Measurements from ENCODE around the gene PEX5L.

Gene PEX5L

DNA sequence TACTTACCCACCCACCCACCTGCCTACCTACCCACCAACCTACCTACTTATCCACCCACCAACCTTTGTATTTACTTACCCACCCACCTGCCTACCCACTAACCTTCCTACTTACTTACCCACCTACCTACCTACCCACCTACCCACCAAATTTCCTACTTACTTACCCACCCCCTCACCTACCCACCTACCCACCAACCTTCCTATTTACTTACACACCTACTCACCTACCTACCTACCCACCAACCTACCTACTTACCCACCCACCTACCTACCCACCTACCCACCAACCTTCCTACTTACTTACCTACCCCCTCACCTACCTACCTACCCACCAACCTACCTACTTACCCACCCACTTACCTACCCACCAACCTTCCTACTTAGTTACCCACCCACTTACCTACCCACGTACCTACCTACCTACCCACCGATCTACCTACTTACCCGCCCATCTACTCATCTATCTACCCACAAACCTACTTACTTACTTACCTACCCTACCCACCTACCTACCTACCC is 204.3 kb downstream of the PEX5L start:
- Histone ChIP-seq H3K9me3 (ENCODE audit: control insufficient read depth in 5 of 5, low read length in 5 of 5) (no peaks in the 10 kb centered on the region), H3K9ac (ENCODE audit: low read length in 5 of 5) (no peak overlapping the region), H3K27ac (ENCODE audit: low read depth, low read length) (no peak overlapping the region), H3K4me3 (ENCODE audit: low read depth in 1 of 5, low read length in 5 of 5) (no peak overlapping the region), H3K27me3 (ENCODE audit: control insufficient read depth in 5 of 5, insufficient read depth in 4 of 5, low read length in 5 of 5) (peaks cover 0 to 3% (median 0%) of the 10 kb centered on the region in 5 donors), H3K4me1 (ENCODE audit: control insufficient read depth in 5 of 5, insufficient read depth in 5 of 5, low read length in 5 of 5) (no peaks in the 10 kb centered on the region), H3K36me3 (ENCODE audit: control insufficient read depth in 5 of 5, insufficient read depth in 5 of 5, low read length in 5 of 5) (no peaks in the 10 kb centered on the region)

GRCh38 chr3:179829401-179829800 is 207.3 kb downstream of the PEX5L start:
- no peak overlapping the region for H3K4me3 ChIP-seq (ENCODE audit: low read depth in 1 of 5, low read length in 5 of 5)

GRCh38 chr3:179828738-179829137 is 208.0 kb downstream of the PEX5L start:
- Histone ChIP-seq H3K9me3 (ENCODE audit: control insufficient read depth in 5 of 5, low read length in 5 of 5) (no peaks in the 10 kb centered on the region), H3K4me1 (ENCODE audit: control insufficient read depth in 5 of 5, insufficient read depth in 5 of 5, low read length in 5 of 5) (no peaks in the 10 kb centered on the region), H3K27ac (ENCODE audit: low read depth, low read length) (no peak overlapping the region), H3K27me3 (ENCODE audit: control insufficient read depth in 5 of 5, insufficient read depth in 4 of 5, low read length in 5 of 5) (peaks cover 0 to 3% (median 0%) of the 10 kb centered on the region in 5 donors), H3K4me3 (ENCODE audit: low read depth in 1 of 5, low read length in 5 of 5) (no peak overlapping the region), H3K36me3 (ENCODE audit: control insufficient read depth in 5 of 5, insufficient read depth in 5 of 5, low read length in 5 of 5) (no peaks in the 10 kb centered on the region), H3K9ac (ENCODE audit: low read length in 5 of 5) (no peak overlapping the region)

More at GRCh38 chr3:179829401-179829800, 207.3 kb downstream of the PEX5L start:
- no peaks in the 10 kb centered on the region for H3K9me3 ChIP-seq (ENCODE audit: control insufficient read depth in 5 of 5, low read length in 5 of 5)
- no peak overlapping the region for H3K9ac ChIP-seq (ENCODE audit: low read length in 5 of 5)
- no peak overlapping the region for H3K27ac ChIP-seq (ENCODE audit: low read depth, low read length)
- H3K27me3 ChIP-seq (ENCODE audit: control insufficient read depth in 5 of 5, insufficient read depth in 4 of 5, low read length in 5 of 5), result peaks cover 0 to 3% (median 0%) of the 10 kb centered on the region in 5 donors
- H3K36me3 ChIP-seq (ENCODE audit: control insufficient read depth in 5 of 5, insufficient read depth in 5 of 5, low read length in 5 of 5), result no peaks in the 10 kb centered on the region
- H3K4me1 ChIP-seq (ENCODE audit: control insufficient read depth in 5 of 5, insufficient read depth in 5 of 5, low read length in 5 of 5), result no peaks in the 10 kb centered on the region

DNA sequence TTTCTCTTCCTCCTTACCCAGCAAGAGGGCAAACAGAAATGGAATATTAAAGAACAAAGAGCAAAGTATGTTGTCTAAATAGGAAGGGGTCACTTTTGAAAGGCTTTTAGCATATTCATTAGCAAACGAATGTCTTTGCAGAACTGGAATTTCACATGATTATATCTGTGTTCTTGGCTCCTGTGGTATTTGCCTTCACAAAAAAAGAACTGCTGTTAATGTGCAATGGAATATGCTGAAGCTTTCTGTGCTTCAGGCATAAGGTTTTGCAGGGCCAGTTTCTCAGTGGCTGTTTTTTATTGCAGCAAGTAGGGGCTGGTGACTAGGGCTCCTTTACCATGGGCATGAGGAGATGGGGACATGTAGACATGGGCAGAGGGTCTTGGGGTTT is 210.5 kb downstream of the PEX5L start:
- H3K27me3 ChIP-seq (ENCODE audit: control insufficient read depth in 5 of 5, insufficient read depth in 4 of 5, low read length in 5 of 5), result peaks cover 0 to 2% (median 0%) of the 10 kb centered on the region in 5 donors
- H3K36me3 ChIP-seq (ENCODE audit: control insufficient read depth in 5 of 5, insufficient read depth in 5 of 5, low read length in 5 of 5), result no peaks in the 10 kb centered on the region
- H3K9me3 ChIP-seq (ENCODE audit: control insufficient read depth in 5 of 5, low read length in 5 of 5), result no peaks in the 10 kb centered on the region
- no peak overlapping the region for H3K9ac ChIP-seq (ENCODE audit: low read length in 5 of 5)
- no peak overlapping the region for H3K27ac ChIP-seq (ENCODE audit: low read depth, low read length)
- H3K4me3 ChIP-seq (ENCODE audit: low read depth in 1 of 5, low read length in 5 of 5), result no peak overlapping the region
- no peaks in the 10 kb centered on the region for H3K4me1 ChIP-seq (ENCODE audit: control insufficient read depth in 5 of 5, insufficient read depth in 5 of 5, low read length in 5 of 5)

DNA sequence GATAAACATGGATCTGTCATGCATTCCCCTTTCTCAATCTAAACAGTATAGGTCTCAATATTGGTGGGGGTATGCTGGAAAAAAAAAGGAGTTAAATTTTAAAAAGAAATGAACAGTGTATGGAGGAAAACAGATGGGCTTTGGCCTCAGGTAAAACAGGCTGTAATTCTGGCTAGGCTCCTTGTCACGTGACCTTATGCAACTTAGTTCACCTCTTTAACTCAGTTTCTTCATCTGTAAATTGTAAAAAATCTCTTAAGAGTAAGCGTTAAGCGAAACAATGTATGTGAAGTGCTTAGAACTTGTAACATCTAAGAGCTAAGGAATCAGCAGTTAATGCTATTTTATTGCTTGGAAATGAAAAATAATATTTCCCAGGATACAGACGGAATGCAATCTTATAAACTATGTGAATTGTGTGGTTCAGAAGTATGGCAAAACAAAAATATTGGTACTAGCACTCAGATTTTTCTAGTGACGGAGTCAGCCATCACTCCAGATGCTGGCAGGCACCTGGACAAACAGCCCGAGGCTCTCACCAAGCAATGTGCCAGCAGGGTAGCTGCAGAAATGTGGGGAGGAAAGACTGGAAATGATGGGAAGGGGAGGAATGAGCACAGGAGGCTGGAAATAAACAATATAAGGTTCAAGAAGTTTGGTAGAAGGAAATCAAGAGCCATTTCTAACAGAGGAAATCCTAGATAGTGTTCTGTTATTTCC is 211.1 kb downstream of the PEX5L start:
- peaks cover 0 to 7% (median 0%) of the 10 kb centered on the region in 5 donors for H3K27me3 ChIP-seq (ENCODE audit: control insufficient read depth in 5 of 5, insufficient read depth in 4 of 5, low read length in 5 of 5)
- H3K27ac ChIP-seq (ENCODE audit: low read depth, low read length), result no peak overlapping the region
- no peaks in the 10 kb centered on the region for H3K9me3 ChIP-seq (ENCODE audit: control insufficient read depth in 5 of 5, low read length in 5 of 5)
- no peak overlapping the region for H3K4me3 ChIP-seq (ENCODE audit: low read depth in 1 of 5, low read length in 5 of 5)
- H3K9ac ChIP-seq (ENCODE audit: low read length in 5 of 5), result no peak overlapping the region
- no peaks in the 10 kb centered on the region for H3K4me1 ChIP-seq (ENCODE audit: control insufficient read depth in 5 of 5, insufficient read depth in 5 of 5, low read length in 5 of 5)
- H3K36me3 ChIP-seq (ENCODE audit: control insufficient read depth in 5 of 5, insufficient read depth in 5 of 5, low read length in 5 of 5), result no peaks in the 10 kb centered on the region

DNA sequence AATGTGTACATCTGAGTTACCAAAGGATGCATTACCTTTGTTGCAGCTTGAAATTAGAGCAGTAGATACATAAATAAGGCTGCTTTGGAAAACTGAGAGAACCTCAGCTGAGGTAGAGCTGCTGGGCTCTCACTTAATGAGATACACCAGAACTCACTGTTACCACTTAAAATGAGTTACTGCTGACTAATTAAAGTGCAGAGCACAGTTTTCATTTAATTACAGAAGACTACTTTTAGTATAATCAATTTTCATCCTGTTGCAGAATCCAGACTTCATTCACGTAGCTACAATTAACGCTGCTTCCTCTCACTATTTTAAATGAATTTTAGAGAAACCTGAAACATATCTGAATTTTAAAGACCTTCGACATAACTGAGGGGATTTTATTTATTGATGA is 214.4 kb downstream of the PEX5L start:
- peaks cover 0 to 7% (median 0%) of the 10 kb centered on the region in 5 donors for H3K27me3 ChIP-seq (ENCODE audit: control insufficient read depth in 5 of 5, insufficient read depth in 4 of 5, low read length in 5 of 5)
- H3K27ac ChIP-seq (ENCODE audit: low read depth, low read length), result no peak overlapping the region
- no peak overlapping the region for H3K4me3 ChIP-seq (ENCODE audit: low read depth in 1 of 5, low read length in 5 of 5)
- no peaks in the 10 kb centered on the region for H3K9me3 ChIP-seq (ENCODE audit: control insufficient read depth in 5 of 5, low read length in 5 of 5)
- H3K4me1 ChIP-seq (ENCODE audit: control insufficient read depth in 5 of 5, insufficient read depth in 5 of 5, low read length in 5 of 5), result peaks cover 0 to 4% (median 0%) of the 10 kb centered on the region in 5 donors
- H3K36me3 ChIP-seq (ENCODE audit: control insufficient read depth in 5 of 5, insufficient read depth in 5 of 5, low read length in 5 of 5), result no peaks in the 10 kb centered on the region
- no peak overlapping the region for H3K9ac ChIP-seq (ENCODE audit: low read length in 5 of 5)

DNA sequence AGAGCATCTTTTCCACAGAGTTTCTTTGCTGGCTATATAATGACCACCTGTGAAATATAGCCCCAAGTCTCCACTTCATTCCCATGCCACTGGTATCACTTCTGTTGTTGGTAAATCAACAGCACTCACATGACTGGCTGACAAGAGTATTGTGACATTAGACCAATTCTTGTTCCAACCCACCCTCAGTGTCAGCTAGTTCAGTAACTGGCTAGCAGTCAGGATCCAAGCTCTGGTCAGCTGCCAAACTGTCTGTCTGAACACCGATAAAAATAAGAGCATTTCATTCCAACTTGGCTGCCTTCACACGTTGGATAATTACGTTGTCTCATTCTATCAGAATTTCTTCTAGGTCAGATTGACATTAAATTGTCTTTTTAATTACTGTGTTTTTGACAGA is 217.4 kb downstream of the PEX5L start:
- no peaks in the 10 kb centered on the region for H3K9me3 ChIP-seq (ENCODE audit: control insufficient read depth in 5 of 5, low read length in 5 of 5)

DNA sequence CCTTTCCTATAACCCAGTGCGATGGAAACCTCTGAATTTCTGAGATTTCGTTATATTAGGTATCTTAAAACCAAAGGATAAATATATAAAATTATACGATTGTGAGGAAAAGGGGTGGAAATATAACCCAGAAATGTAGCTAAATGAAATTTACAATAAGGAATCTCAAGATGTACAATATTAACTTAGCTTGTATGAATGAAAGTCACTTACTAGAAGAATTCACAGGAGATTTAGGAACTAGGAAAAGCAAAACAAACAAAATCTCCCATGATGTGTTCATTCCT is 224.7 kb downstream of the PEX5L start:
- Histone ChIP-seq H3K9ac (ENCODE audit: low read length in 5 of 5) (no peak overlapping the region), H3K4me1 (ENCODE audit: control insufficient read depth in 5 of 5, insufficient read depth in 5 of 5, low read length in 5 of 5) (peaks cover 0 to 5% (median 0%) of the 10 kb centered on the region in 5 donors), H3K9me3 (ENCODE audit: control insufficient read depth in 5 of 5, low read length in 5 of 5) (no peaks in the 10 kb centered on the region), H3K36me3 (ENCODE audit: control insufficient read depth in 5 of 5, insufficient read depth in 5 of 5, low read length in 5 of 5) (no peaks in the 10 kb centered on the region), H3K27me3 (ENCODE audit: control insufficient read depth in 5 of 5, insufficient read depth in 4 of 5, low read length in 5 of 5) (no peaks in the 10 kb centered on the region), H3K4me3 (ENCODE audit: low read depth in 1 of 5, low read length in 5 of 5) (no peak overlapping the region), H3K27ac (ENCODE audit: low read depth, low read length) (no peak overlapping the region)

More for the DNA sequence above, 217.4 kb downstream of the PEX5L start:
- Histone ChIP-seq H3K4me3 (ENCODE audit: low read depth in 1 of 5, low read length in 5 of 5) (no peak overlapping the region), H3K27me3 (ENCODE audit: control insufficient read depth in 5 of 5, insufficient read depth in 4 of 5, low read length in 5 of 5) (peaks cover 0 to 5% (median 0%) of the 10 kb centered on the region in 5 donors), H3K4me1 (ENCODE audit: control insufficient read depth in 5 of 5, insufficient read depth in 5 of 5, low read length in 5 of 5) (peaks cover 0 to 4% (median 0%) of the 10 kb centered on the region in 5 donors), H3K27ac (ENCODE audit: low read depth, low read length) (no peak overlapping the region), H3K36me3 (ENCODE audit: control insufficient read depth in 5 of 5, insufficient read depth in 5 of 5, low read length in 5 of 5) (no peaks in the 10 kb centered on the region), H3K9ac (ENCODE audit: low read length in 5 of 5) (no peak overlapping the region)

GRCh38 chr3:179811321-179812095 is 225.2 kb downstream of the PEX5L start:
- H3K9ac ChIP-seq (ENCODE audit: low read length in 5 of 5), result no peak overlapping the region
- H3K4me3 ChIP-seq (ENCODE audit: low read depth in 1 of 5, low read length in 5 of 5), result no peak overlapping the region
- H3K27me3 ChIP-seq (ENCODE audit: control insufficient read depth in 5 of 5, insufficient read depth in 4 of 5, low read length in 5 of 5), result no peaks in the 10 kb centered on the region
- H3K36me3 ChIP-seq (ENCODE audit: control insufficient read depth in 5 of 5, insufficient read depth in 5 of 5, low read length in 5 of 5), result no peaks in the 10 kb centered on the region
- peaks cover 0 to 5% (median 0%) of the 10 kb centered on the region in 5 donors for H3K4me1 ChIP-seq (ENCODE audit: control insufficient read depth in 5 of 5, insufficient read depth in 5 of 5, low read length in 5 of 5)
- H3K9me3 ChIP-seq (ENCODE audit: control insufficient read depth in 5 of 5, low read length in 5 of 5), result no peaks in the 10 kb centered on the region
- H3K27ac ChIP-seq (ENCODE audit: low read depth, low read length), result no peak overlapping the region

DNA sequence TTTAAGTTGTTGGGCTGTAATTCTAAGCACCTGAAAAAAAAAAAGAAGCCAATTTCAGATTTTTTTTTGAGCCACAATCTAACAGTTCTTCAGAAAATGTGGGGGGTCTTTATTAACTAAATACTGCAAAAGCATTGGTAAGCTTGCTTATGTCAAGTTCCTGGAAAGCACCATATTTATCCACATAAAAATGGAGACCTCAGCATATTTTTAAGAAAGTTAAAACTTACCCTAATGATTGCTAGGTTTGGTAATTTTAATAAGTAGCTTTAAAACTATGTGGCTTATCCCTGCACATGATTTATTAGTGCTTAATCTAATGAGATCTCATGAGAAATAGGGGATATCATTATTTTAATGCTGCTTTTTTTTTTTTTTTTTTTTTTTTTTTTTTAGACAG is 227.1 kb downstream of the PEX5L start:
- Histone ChIP-seq H3K36me3 (ENCODE audit: control insufficient read depth in 5 of 5, insufficient read depth in 5 of 5, low read length in 5 of 5) (no peaks in the 10 kb centered on the region), H3K9ac (ENCODE audit: low read length in 5 of 5) (no peak overlapping the region), H3K9me3 (ENCODE audit: control insufficient read depth in 5 of 5, low read length in 5 of 5) (no peaks in the 10 kb centered on the region), H3K27ac (ENCODE audit: low read depth, low read length) (no peak overlapping the region), H3K4me1 (ENCODE audit: control insufficient read depth in 5 of 5, insufficient read depth in 5 of 5, low read length in 5 of 5) (peaks cover 0 to 5% (median 0%) of the 10 kb centered on the region in 5 donors), H3K4me3 (ENCODE audit: low read depth in 1 of 5, low read length in 5 of 5) (no peak overlapping the region), H3K27me3 (ENCODE audit: control insufficient read depth in 5 of 5, insufficient read depth in 4 of 5, low read length in 5 of 5) (no peaks in the 10 kb centered on the region)
